Stimulated activated CD4-positive, alpha-beta T cell treated with anti-CD3 and anti-CD28 coated beads, Interleukin-4, amount 100 ng/mL, for 48 hours (primary cell): Measurements from ENCODE around the gene MYOD1.

ENCODE experiments used
- DNase-seq, 2 donors: peaks; one replicate each; pipeline ENCODE4 v3.0.0-alpha.2; 2020; ENCODE audit warnings: low read depth in 2 of 2

The MYOD1 gene

DNA sequence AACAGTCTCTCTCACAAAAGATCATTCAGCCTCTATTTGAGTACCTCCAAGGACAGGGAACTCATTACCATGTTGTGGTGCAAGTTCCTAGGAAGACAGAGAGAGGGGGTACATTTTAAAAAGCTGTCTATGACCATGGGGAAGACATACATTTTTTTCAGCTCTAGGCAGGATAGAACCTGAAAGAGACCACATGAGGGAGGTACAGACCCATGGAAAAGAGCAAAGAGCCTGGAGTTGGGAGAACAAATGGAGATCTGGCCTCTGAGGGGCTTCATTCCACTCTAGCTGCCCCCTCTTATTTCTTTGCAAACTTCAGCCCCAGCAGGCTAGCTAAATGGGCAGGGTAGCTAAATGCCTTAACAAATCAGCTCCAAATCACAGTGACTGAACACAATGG lies 51.5 kb downstream of the MYOD1 start:
- DNase-seq, result no peak

- no peak for DNase-seq
Observed at GRCh38 chr11:17771415-17771814, 52.0 kb downstream of the MYOD1 start.
